GM18861 (cell line): ENCODE results near the gene SPCS3.
"Not testable (repeated sequence)": the region's sequence is repeated elsewhere in the genome, so short reads cannot be mapped to it uniquely, and the experiment has no call there.

Source experiments
- ATAC-seq: cut with Tn5 transposase; IDR thresholded peaks from one replicate; pipeline ENCODE4 v1.9.1; 2021; ENCODE audit not compliant: unreplicated experiment

The SPCS3 gene

DNA sequence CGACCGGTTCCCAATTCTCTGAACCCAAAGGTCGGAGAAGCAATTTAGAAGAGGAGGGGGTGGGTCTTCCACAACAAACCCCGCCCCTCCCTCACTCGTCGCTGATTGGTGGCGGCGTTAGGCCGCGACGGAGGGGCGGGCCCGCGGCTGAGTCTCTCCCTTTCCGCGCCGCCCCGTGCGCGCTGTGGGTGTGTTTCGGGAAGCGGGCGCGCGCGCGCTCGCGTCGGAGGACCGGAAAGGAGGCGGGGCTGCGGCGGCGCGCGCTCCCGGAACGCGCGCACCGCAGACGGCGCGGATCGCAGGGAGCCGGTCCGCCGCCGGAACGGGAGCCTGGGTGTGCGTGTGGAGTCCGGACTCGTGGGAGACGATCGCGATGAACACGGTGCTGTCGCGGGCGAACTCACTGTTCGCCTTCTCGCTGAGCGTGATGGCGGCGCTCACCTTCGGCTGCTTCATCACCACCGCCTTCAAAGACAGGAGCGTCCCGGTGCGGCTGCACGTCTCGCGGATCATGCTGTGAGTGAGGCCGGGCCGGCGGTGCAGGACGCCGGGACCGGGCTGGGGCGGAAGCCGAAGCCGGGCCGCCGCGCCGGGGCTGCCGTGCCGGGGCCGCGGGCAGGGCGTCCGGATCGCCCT lies at the start of gene SPCS3:
SPCS3 (plus strand) TSS at position 263 of the 636 bp plus-strand sequence; CDS start at position 374, 111 bp downstream.
- ATAC-seq = peak; percentile 85

DNA sequence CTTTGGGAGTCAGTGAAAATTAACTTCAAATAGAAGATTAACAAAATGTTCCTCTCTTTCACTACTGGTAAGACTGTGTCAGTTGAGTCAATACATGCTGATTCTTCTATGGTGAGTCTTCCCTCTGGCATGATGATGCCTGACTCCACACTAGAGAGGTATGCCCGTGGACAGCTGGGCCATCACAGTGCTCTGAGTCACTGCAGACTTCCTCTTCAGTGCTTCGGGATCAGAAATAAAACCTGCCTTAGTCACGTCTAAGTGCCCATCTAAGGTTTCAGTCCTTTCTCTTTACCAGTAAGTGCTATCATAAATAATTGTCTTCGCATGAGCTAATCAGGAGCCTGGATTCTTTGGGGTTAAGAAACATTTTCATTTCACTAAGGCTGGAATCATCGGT lies 49.1 kb upstream of the SPCS3 start:
- peak; percentile 42 for ATAC-seq

GRCh38 chr4:176271749-176272148 lies 48.0 kb upstream of the SPCS3 start:
- ATAC-seq = no peak

DNA sequence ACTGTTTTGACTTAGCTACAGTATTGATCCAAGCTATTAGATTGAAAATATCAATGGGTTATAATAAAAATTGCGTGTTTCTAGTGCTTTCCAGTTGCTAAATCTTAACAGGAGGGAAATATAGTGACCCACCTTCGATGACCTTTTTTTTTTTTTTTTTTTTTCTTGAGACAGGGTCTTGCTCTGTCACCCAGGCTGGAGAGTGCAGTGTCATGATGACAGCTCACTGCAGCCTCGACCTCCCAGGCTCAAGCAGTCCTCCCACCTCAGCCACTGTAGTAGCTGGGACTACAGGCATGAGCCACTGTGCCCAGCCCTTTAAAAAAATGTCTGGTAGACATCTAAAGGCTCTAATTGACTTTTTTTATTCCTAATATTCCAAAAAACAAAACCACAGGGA lies 47.0 kb upstream of the SPCS3 start:
- no peak for ATAC-seq

GRCh38 chr4:176273736-176274135 lies 46.0 kb upstream of the SPCS3 start:
- no peak for ATAC-seq

- ATAC-seq = no peak
Observed at GRCh38 chr4:176274441-176274840, 45.3 kb upstream of the SPCS3 start.

- no peak for ATAC-seq
Observed at GRCh38 chr4:176276710-176277109, 43.1 kb upstream of the SPCS3 start.

DNA sequence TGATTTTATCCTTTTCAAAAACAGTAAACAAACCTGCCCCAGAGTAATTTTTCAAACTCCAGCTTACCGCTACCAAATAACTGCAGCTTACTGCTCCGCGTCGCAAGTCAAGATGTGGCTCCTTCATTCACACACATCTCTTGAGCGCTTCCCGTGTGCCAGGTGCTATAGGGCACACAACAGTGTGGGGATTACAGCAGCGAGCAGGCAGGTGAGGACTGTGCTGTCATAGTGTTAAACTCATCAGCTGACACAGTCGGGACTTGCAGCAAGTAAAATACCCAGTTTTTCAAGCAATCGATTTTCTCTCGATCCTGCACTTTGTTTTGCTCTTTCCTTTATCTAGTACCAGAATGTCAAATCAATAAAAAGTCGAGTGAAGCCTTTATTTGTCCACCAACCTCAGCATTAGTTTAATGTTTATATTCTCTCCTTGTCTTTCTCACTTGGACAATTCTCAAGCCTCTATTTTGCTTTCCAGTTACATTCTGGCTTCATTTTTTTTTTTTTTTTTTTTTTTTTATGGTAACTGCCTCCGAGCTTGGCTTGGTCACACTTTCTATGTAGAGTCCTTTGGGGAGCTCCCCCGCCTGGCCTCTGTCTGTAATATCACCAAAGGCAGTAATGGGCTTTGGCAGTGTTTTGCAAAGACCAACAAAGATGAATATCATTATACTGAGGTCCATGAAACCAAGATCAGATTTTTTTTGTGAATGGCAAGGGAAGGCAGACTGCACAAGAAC lies 42.4 kb upstream of the SPCS3 start:
- ATAC-seq = peak; percentile 91

GRCh38 chr4:176279560-176279959 lies 40.2 kb upstream of the SPCS3 start:
- not testable (repeated sequence) for ATAC-seq

- ATAC-seq = no peak
Observed at GRCh38 chr4:176286728-176287127, 33.0 kb upstream of the SPCS3 start.

DNA sequence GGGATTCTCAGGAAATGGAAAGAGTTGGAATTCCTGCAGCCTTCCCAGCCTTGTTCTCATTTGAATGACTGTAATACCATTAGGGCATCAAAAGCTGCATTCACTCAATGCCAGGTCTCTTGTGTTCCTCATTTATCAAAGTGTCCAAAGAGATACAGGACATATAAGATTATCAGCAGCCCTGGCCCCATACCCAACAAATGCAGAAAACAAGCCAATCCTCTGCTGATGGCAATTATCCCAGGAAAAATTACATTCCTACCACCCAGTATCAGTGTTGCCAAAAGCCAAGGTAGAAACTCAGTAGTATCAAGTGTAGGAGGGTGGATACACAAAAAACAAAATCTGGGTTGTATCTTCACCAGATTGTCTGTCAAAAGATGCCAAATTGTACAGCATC lies 32.2 kb upstream of the SPCS3 start:
- ATAC-seq = no peak

DNA sequence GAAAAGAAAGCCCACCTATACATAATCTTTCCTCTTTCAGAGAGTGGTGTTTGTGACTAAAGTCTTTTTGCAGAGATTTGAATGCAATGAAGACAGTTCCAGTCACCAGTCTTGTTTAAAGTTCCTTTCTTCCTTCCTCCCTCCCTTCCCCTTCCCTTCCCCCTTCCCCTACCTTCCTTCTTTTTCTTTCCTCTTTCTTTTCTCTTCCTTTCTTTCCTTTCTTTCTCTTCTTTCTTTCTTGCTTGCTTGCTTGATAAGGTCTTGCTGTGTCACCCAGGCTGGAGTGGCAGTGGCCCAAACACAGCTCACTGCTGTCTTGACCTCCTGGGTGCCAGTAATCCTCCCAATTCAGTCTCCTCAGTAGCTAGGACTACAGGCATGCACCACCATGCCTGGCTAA lies 31.7 kb upstream of the SPCS3 start:
- no peak for ATAC-seq

GRCh38 chr4:176289561-176289960 lies 30.2 kb upstream of the SPCS3 start:
- no peak for ATAC-seq

DNA sequence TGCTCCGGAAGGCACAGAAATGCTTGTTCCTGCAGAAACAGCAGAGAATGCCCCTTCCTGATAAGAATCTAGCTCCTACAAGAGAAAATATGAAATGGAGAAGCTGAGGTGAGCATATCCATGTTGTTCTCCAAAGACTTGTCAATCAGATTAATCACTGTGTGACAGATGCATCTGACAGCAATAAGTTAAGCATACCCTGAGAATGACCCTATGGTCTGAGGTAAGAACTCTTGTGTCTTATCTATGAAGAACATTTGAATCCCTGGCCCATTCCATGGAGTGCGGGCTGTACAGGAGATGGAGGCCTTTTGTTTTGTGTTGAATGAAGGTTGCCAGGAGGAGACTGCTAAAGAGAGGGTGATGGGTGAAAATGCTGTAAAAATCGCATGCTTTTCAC lies 29.2 kb upstream of the SPCS3 start:
- ATAC-seq = no peak

- ATAC-seq = no peak
Observed at GRCh38 chr4:176291748-176292147, 28.0 kb upstream of the SPCS3 start.

DNA sequence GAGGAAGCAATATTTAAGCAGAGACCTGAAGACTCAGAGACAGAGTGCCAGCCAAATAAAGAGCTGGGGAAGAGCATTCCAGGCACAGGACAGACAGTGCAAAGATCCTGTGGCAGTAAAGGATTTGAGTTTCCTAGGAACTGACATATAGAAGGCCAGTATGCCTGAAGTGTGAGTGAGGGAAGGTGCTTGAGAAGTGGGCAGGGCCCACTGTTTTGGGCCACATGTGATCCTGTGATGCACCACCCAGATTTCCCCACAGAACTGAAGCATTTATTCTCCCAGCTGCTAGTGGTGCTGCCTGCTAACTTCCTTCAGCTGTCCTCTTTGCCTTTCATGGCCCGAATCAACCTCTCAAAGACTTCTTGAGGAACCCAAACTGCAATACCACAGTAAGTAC lies 26.8 kb upstream of the SPCS3 start:
- ATAC-seq = no peak

GRCh38 chr4:176293660-176294059 lies 26.1 kb upstream of the SPCS3 start:
- no peak for ATAC-seq

DNA sequence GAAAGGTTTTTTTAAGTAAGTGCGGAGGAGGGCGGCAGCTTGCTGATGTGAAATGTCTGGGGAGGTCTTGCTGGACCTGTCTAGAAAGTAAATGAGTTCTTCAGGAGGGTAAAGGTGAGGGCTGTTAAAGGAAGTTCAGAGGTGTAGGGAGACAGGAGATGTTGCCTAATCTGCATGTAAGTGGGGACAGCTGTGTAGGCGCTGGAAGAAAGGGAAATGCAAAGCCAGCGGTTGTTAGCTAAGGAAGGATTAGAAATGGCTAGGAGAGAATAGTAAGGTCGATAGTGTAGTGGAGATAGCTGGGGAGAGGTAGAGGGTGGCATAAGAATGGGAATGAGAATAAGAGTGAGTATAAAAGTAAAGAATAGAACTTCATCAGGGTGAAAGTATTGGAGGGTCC lies 23.9 kb upstream of the SPCS3 start:
- not testable (repeated sequence) for ATAC-seq

DNA sequence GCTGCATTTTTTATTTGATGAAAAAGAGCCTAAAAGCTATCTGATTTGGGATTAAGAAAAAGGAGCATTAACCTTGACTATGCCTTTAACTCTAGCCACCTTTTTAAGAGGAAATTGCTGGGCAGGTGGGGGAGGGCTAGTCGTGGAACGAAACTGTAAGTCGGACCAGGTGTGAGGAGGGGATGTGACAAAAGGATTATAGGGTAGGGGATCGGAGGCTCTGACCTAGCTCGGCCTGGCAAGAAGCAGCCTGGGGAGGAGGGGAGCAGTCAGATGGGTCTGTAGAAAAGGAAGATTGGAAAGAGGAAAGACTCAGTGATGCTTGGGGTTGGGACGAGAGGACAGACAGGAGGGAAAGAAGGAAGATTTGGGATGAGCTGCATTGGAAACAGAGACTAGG lies 21.1 kb upstream of the SPCS3 start:
- no peak for ATAC-seq

GRCh38 chr4:176300036-176300435 lies 19.7 kb upstream of the SPCS3 start:
- ATAC-seq = no peak

DNA sequence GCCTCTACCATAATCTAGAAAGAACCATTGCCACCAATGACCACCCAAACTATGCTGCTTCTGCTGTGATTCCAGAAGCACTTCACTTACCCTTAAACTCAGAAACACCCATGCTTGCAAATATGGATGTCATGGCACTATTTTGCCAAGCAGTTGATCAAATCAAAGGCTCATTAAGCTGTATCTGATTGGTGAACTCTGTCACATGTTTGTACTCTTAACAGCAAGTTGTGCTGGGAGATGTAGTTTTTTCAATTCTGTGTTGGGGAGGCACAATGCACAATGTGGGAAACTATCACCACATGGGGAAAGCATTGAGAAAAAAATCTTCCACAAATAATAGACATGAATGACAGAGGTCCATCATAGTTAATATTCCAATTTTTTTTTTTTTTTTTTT lies 19.2 kb upstream of the SPCS3 start:
- ATAC-seq = no peak
